ENCODE results near the gene VOPP1.

The VOPP1 gene

DNA sequence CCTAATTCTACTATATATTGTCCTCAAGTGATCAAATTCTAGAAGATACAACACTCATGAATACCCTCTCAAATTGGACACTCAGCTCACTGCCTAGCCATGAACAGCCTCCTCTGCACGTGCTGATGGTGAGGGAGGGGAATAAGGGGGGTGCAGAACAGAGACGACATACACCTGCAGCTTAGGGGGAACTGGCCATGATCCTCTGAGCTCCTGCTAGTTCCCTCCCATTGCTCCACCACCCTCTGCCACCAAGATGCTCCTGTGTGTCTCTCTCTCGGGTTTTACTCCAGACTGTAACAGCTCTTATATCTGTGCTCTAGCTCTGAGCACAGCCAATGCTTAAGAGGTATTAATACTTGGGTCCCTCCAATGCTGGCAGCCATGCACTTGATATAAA, 70.7 kb downstream of the VOPP1 start:
- H4K20me1 ChIP-seq (ENCODE audit: low read depth, low read length): no peaks in the 10 kb centered on the region
- H3K4me2 ChIP-seq (ENCODE audit: low read depth, low read length, poor library complexity, severe bottlenecking): no peak overlapping the region
- H3K36me3 ChIP-seq (ENCODE audit: low read length): no peaks in the 10 kb centered on the region
- H3K27ac ChIP-seq (ENCODE audit: low read depth, low read length): peak overlapping the region; percentile 64
- peaks cover 7% of the 10 kb centered on the region; the same call in 1 of the 2 replicates for H3K79me2 ChIP-seq (ENCODE audit: insufficient read depth, low read length)
- H3K9ac ChIP-seq (ENCODE audit: low read length): no peak overlapping the region
- H3F3A ChIP-seq (ENCODE audit: insufficient read depth): no peaks in the 10 kb centered on the region
- no peak overlapping the region for H2AFZ ChIP-seq (ENCODE audit: low read depth, low read length, severe bottlenecking)
- no peaks in the 10 kb centered on the region for H3K9me3 ChIP-seq (ENCODE audit: insufficient read depth, low read length)
- no peaks in the 10 kb centered on the region for H3K27me3 ChIP-seq (ENCODE audit: low read length)
- TF ChIP-seq, protein P1, sequence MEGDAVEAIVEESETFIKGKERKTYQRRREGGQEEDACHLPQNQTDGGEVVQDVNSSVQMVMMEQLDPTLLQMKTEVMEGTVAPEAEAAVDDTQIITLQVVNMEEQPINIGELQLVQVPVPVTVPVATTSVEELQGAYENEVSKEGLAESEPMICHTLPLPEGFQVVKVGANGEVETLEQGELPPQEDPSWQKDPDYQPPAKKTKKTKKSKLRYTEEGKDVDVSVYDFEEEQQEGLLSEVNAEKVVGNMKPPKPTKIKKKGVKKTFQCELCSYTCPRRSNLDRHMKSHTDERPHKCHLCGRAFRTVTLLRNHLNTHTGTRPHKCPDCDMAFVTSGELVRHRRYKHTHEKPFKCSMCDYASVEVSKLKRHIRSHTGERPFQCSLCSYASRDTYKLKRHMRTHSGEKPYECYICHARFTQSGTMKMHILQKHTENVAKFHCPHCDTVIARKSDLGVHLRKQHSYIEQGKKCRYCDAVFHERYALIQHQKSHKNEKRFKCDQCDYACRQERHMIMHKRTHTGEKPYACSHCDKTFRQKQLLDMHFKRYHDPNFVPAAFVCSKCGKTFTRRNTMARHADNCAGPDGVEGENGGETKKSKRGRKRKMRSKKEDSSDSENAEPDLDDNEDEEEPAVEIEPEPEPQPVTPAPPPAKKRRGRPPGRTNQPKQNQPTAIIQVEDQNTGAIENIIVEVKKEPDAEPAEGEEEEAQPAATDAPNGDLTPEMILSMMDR (IDR thresholded peaks at IDR 0.05; ENCODE audit: insufficient read depth, low read length, poor library complexity, severe bottlenecking): no peak
- TF ChIP-seq EZH2phosphoT487 (conservative IDR thresholded peaks at IDR 0.05; ENCODE audit: low read length): no peak
- H3K9me2 ChIP-seq (replicated peaks; ENCODE audit: insufficient read depth, low read length): no peaks in the 10 kb centered on the region
- no peak overlapping the region for H3K4me3 ChIP-seq (ENCODE audit: insufficient read depth, low read length, poor library complexity, severe bottlenecking)

DNA sequence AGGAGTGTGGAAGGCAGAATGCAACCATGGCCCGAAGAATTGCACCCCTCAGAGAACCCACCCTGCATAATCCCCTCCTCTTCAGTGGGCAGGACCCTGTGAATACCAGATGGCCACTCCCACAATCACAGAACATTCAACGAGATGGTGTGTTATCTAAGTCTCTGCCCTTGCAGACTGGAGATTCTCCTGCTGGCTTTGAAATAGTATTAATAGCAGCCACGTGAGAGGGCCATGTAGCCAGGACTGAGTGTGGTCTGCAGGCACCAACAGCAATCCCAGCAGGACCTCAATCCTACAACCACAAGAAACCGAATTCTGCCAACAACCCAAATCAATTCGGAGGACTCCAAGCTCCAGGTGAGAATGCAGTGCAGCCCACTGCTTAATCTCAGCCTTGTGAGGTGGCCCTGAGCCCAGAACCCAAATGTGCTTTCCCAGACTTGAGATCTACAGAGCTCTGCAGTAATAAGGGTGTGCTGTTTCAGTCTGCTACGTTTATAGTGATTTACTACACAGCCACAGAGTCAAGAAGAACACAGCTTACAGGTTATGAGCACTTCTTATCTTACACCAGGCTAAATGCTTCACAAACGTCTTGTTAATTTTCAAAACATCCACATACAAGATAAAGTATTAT, 72.1 kb downstream of the VOPP1 start:
- Histone ChIP-seq H3F3A (ENCODE audit: insufficient read depth) (no peaks in the 10 kb centered on the region), H3K36me3 (ENCODE audit: low read length) (no peaks in the 10 kb centered on the region), H3K9me2 (replicated peaks; ENCODE audit: insufficient read depth, low read length) (no peaks in the 10 kb centered on the region), H3K4me3 (ENCODE audit: insufficient read depth, low read length, poor library complexity, severe bottlenecking) (no peak overlapping the region), H3K9ac (ENCODE audit: low read length) (no peak overlapping the region), H3K27me3 (ENCODE audit: low read length) (no peaks in the 10 kb centered on the region), H3K4me2 (ENCODE audit: low read depth, low read length, poor library complexity, severe bottlenecking) (no peak overlapping the region), H4K20me1 (ENCODE audit: low read depth, low read length) (no peaks in the 10 kb centered on the region), H3K9me3 (ENCODE audit: insufficient read depth, low read length) (no peaks in the 10 kb centered on the region), H2AFZ (ENCODE audit: low read depth, low read length, severe bottlenecking) (no peak overlapping the region), H3K27ac (ENCODE audit: low read depth, low read length) (no peak overlapping the region), H3K79me2 (ENCODE audit: insufficient read depth, low read length) (peaks cover 7% of the 10 kb centered on the region; the same call in 1 of the 2 replicates)
- TF ChIP-seq, protein P1 (IDR thresholded peaks at IDR 0.05; ENCODE audit: insufficient read depth, low read length, poor library complexity, severe bottlenecking): no peak
- TF ChIP-seq EZH2phosphoT487 (conservative IDR thresholded peaks at IDR 0.05; ENCODE audit: low read length): no peak

DNA sequence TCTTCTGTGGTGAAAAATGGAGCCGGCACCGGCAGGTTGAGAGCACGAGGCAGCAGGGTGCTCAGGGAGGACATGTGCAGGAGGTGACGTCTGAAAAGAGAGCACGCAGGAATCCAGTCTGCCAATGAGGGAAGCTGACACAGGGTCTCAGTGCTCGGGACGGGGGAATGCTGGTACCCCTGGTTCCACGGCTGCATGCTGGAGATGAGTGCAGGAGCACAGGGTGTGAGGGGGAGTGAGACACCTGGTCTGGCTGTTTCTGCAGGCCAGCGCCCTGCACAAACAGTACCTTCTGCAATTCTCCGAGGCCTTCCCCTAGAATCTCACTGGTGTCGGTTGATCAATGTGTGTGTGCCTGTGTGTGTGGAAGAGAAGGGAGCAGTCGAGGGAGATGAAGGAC, 72.7 kb downstream of the VOPP1 start:
- Histone ChIP-seq H3K27me3 (ENCODE audit: low read length) (no peaks in the 10 kb centered on the region), H3K36me3 (ENCODE audit: low read length) (no peaks in the 10 kb centered on the region), H3K4me2 (ENCODE audit: low read depth, low read length, poor library complexity, severe bottlenecking) (no peak overlapping the region), H2AFZ (ENCODE audit: low read depth, low read length, severe bottlenecking) (no peak overlapping the region), H3K9ac (ENCODE audit: low read length) (no peak overlapping the region), H3F3A (ENCODE audit: insufficient read depth) (no peaks in the 10 kb centered on the region), H3K79me2 (ENCODE audit: insufficient read depth, low read length) (peaks cover 4% of the 10 kb centered on the region; the same call in 1 of the 2 replicates), H3K9me3 (ENCODE audit: insufficient read depth, low read length) (no peaks in the 10 kb centered on the region), H3K27ac (ENCODE audit: low read depth, low read length) (no peak overlapping the region), H3K4me3 (ENCODE audit: insufficient read depth, low read length, poor library complexity, severe bottlenecking) (no peak overlapping the region), H4K20me1 (ENCODE audit: low read depth, low read length) (no peaks in the 10 kb centered on the region), H3K9me2 (replicated peaks; ENCODE audit: insufficient read depth, low read length) (no peaks in the 10 kb centered on the region)
- no peak for TF ChIP-seq EZH2phosphoT487 (conservative IDR thresholded peaks at IDR 0.05; ENCODE audit: low read length)
- TF ChIP-seq, protein P1 (IDR thresholded peaks at IDR 0.05; ENCODE audit: insufficient read depth, low read length, poor library complexity, severe bottlenecking): no peak
